NCI-H82 (cell line): ENCODE data around the gene PCNX2.

Experiments
- DNase-seq: peaks from one replicate; lab custom pipeline; 2025; lab: John Stamatoyannopoulos, UW

The PCNX2 gene

GRCh38 chr1:233315718-233316301, 20.3 kb upstream of the PCNX2 start:
- no peak for DNase-seq

- DNase-seq, result no peak
Measured at GRCh38 chr1:233313434-233314155, 18.1 kb upstream of the PCNX2 start.

GRCh38 chr1:233304489-233305102, 9.1 kb upstream of the PCNX2 start:
- peak; percentile 70 for DNase-seq

- no peak for DNase-seq
Measured at GRCh38 chr1:233300326-233300725, 4.8 kb upstream of the PCNX2 start.

GRCh38 chr1:233299450-233299849, 3.9 kb upstream of the PCNX2 start:
- DNase-seq, result no peak

- DNase-seq, result peak; percentile 38
Measured at GRCh38 chr1:233295975-233296322, 424 bp upstream of the PCNX2 start.

DNA sequence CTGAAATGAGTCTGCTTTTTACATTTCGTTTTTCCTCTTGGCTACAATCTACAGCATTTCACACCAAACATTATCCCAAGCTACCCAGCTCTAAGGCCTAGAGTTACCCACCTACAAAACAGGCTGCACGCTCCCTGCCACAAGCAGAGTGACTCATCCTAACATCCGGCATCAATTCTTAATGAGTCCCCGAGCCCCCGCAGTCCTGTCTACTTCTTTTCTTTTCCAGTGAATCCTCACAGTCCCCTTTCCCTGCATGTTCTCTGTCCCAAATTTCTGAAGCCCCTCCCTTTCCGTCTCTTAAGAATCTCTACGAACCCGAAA, 650 bp downstream of the PCNX2 start:
- no peak for DNase-seq

- DNase-seq, result no peak
Measured at GRCh38 chr1:233293556-233294446, 1.7 kb downstream of the PCNX2 start.

- no peak for DNase-seq
Measured at GRCh38 chr1:233290396-233291034, 5.0 kb downstream of the PCNX2 start.

GRCh38 chr1:233289676-233290075, 5.8 kb downstream of the PCNX2 start:
- DNase-seq, result no peak

GRCh38 chr1:233282582-233282886, 13.0 kb downstream of the PCNX2 start:
- DNase-seq, result no peak

GRCh38 chr1:233281711-233282581, 13.6 kb downstream of the PCNX2 start:
- no peak for DNase-seq

DNA sequence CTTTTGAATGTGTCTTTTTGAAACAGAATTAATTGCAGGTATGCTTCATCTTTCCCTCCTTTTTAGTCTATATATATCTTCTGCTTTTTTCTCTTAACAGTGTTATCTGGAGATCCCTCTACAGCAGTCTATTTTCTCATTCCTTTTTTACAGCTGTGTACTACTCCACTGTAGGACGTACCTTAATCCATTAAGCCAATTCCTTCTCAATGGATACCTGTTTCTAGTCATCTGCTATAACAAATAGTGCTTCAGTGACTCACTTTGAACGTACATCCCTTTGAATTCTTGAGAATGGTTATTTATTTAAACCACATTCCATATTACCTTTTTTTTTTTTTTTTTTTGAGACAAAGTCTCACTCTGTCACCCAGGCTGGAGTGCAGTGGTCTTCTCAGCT, 15.6 kb downstream of the PCNX2 start:
- no peak for DNase-seq

GRCh38 chr1:233278631-233279030, 16.9 kb downstream of the PCNX2 start:
- DNase-seq, result no peak

GRCh38 chr1:233277637-233278606, 17.6 kb downstream of the PCNX2 start:
- no peak for DNase-seq

DNA sequence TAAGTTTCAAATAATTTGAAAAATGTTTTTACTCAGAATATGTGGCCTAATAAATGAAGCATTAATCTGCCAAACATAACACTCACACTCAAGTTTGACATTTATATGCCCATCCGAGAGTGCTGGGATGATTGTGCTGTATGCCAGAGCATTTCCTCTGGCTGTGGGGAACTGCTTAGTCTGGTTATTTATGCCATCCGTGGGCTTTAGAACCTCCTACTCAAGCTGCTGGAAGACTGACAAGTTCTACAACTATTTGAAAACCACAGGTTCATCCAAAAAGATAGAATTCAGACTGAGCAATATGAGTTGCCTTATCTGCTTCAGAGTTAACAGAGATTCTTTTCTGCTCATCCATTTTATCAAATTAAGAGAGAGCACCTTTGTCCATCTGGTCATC, 25.9 kb downstream of the PCNX2 start:
- DNase-seq, result no peak

- DNase-seq, result no peak
Measured at GRCh38 chr1:233268389-233269022, 27.0 kb downstream of the PCNX2 start.

DNA sequence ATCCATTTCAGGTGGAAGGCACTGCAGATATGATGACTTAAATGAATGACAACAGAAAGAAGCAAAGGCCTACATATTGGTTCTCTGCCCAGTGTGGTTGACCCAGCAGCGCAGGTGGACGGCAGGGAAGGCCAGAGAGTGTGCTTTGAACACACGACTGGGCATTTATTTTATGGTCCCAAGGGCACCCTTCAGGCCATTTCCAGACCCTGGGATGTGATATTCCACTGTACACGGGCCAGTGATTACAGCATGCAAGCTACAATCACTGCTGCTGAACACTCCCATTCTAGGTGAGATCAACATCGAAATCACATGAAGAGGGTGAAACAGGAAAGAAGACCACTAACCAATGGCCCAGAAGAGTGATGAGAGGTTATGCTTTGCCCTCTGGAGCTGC, 33.8 kb downstream of the PCNX2 start:
- DNase-seq, result no peak

GRCh38 chr1:233261206-233261605, 34.3 kb downstream of the PCNX2 start:
- DNase-seq, result no peak

DNA sequence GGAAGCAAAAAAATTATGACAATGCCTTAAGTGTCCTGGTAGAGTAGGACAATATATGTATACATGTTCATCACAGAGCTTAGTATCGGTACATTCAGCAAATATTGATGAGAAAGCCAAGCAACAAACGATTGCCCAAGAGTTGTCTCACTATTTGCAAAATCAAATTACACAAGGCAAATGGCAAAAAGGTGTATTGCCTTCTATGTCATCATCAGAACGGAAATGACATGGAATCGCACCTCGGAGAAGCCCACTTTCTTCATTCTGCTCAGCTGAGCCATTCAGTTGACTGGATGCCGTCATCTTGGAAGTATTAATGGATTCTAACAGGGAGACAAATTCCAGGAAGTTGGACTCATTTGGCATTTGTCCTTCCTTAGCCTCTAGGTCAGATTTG, 37.7 kb downstream of the PCNX2 start:
- DNase-seq, result no peak
